Upper lobe of left lung (tissue), 4 donors: ENCODE data around the gene TBC1D1.

Experiments used
- CTCF ChIP-seq, 6 experiments: fragments of 450-650 bp in 4 of 6; fragments of 200-600 bp in 2 of 6; sonication (generic) in 2 of 6; IDR thresholded peaks; one replicate each; pipeline ENCODE4 v1.5.1; 2016 to 2019; ENCODE audit warnings: antibody characterized with exemption in 6 of 6
- EP300 ChIP-seq, 4 donors: sonication (generic); formaldehyde crosslinking; IDR thresholded peaks; one replicate each; pipeline ENCODE4 v1.5.1; 2017; ENCODE audit warnings: antibody characterized with exemption in 4 of 4, control low read depth in 2 of 4
- POLR2A ChIP-seq, 4 donors: fragments of 450-650 bp; IDR thresholded peaks; one replicate each; pipeline ENCODE4 v1.5.1; 2016 to 2017; ENCODE audit warnings: antibody characterized with exemption in 4 of 4, mild to moderate bottlenecking in 2 of 4
- POLR2AphosphoS5 ChIP-seq, 2 donors: sonication (generic); formaldehyde crosslinking; IDR thresholded peaks; one replicate each; pipeline ENCODE4 v1.5.1; 2017; ENCODE audit warnings: antibody characterized with exemption in 2 of 2

- TF ChIP-seq POLR2AphosphoS5 (IDR thresholded peaks at IDR 0.05) (no peak), POLR2A (IDR thresholded peaks at IDR 0.05) (no peak), CTCF (IDR thresholded peaks at IDR 0.05) (no peak), EP300 (IDR thresholded peaks at IDR 0.05) (no peak)
Measured at GRCh38 chr4:37953156-37953555, 62.3 kb downstream of the TBC1D1 start.
